Epithelial cell of esophagus (primary cell): ENCODE measurements around the gene MPZL3.
"Not testable (repeated sequence)": the region's sequence is repeated elsewhere in the genome, so short reads cannot be mapped to it uniquely, and the experiment has no call there.

Experiments used
- DNase-seq: peaks from one replicate; pipeline ENCODE4 v3.0.0; 2010; ENCODE audit warnings: low read depth
- H3K4me3 ChIP-seq: 2 replicates; pipeline ENCODE4 v1.5.1; 2011; ENCODE audit warnings: mild to moderate bottlenecking, low read length, control low read depth
- CTCF ChIP-seq: IDR thresholded peaks from 2 replicates; pipeline ENCODE4 v1.5.1; 2011; ENCODE audit warnings: low read depth, mild to moderate bottlenecking, low read length, control low read depth, inconsistent platforms; ENCODE audit not compliant: insufficient read depth; ENCODE audit errors: missing control alignments

Gene MPZL3

GRCh38 chr11:118193910-118194566 is 58.1 kb downstream of the MPZL3 start:
- no peak for DNase-seq
- TF ChIP-seq CTCF: no peak
- no peak overlapping the region for H3K4me3 ChIP-seq

- not testable (repeated sequence) for DNase-seq, H3K4me3 ChIP-seq
These were observed 59.3 kb downstream of the MPZL3 start for GRCh38 chr11:118192817-118193216.

GRCh38 chr11:118190942-118191506 is 61.1 kb downstream of the MPZL3 start:
- H3K4me3 ChIP-seq, DNase-seq: not testable (repeated sequence)

GRCh38 chr11:118186346-118187107 is 65.6 kb downstream of the MPZL3 start:
- H3K4me3 ChIP-seq: no peak overlapping the region
- TF ChIP-seq CTCF: no peak
- no peak for DNase-seq

- TF ChIP-seq CTCF: no peak
- no peak overlapping the region for H3K4me3 ChIP-seq
- no peak for DNase-seq
These were observed 67.2 kb downstream of the MPZL3 start for GRCh38 chr11:118184784-118185579.

- DNase-seq, H3K4me3 ChIP-seq: not testable (repeated sequence)
These were observed 68.5 kb downstream of the MPZL3 start for GRCh38 chr11:118183691-118184090.

GRCh38 chr11:118180300-118180703 is 71.9 kb downstream of the MPZL3 start:
- peak; percentile 65 for DNase-seq
- TF ChIP-seq CTCF: peak; percentile 21
- H3K4me3 ChIP-seq: no peak overlapping the region

- no peak for TF ChIP-seq CTCF
These were observed 75.4 kb downstream of the MPZL3 start for GRCh38 chr11:118176778-118177134.

More at GRCh38 chr11:118176778-118177134, 75.4 kb downstream of the MPZL3 start:
- DNase-seq: no peak
- no peak overlapping the region for H3K4me3 ChIP-seq
